ENCODE results near the gene FAM174A.

Gene FAM174A

GRCh38 chr5:100576217-100576751 is 41.1 kb downstream of the FAM174A start:
- DNase-seq (ENCODE audit: low read depth) = no peak

- no peak for DNase-seq (ENCODE audit: low read depth)
Observed at GRCh38 chr5:100577506-100577905, 42.3 kb downstream of the FAM174A start.

- no peak for DNase-seq (ENCODE audit: low read depth)
Observed at GRCh38 chr5:100584069-100584468, 48.9 kb downstream of the FAM174A start.

- no peak for DNase-seq (ENCODE audit: low read depth)
Observed at GRCh38 chr5:100584889-100585288, 49.7 kb downstream of the FAM174A start.

- DNase-seq (ENCODE audit: low read depth) = no peak
Observed at GRCh38 chr5:100590867-100591266, 55.7 kb downstream of the FAM174A start.

- peak; percentile 95 for DNase-seq (ENCODE audit: low read depth)
Observed at GRCh38 chr5:100595152-100595811, 60.1 kb downstream of the FAM174A start.

GRCh38 chr5:100595812-100596173 is 60.6 kb downstream of the FAM174A start:
- no peak for DNase-seq (ENCODE audit: low read depth)

GRCh38 chr5:100598446-100598845 is 63.3 kb downstream of the FAM174A start:
- DNase-seq (ENCODE audit: low read depth) = no peak

- DNase-seq (ENCODE audit: low read depth) = no peak
Observed at GRCh38 chr5:100600298-100600994, 65.3 kb downstream of the FAM174A start.

GRCh38 chr5:100603141-100603540 is 68.0 kb downstream of the FAM174A start:
- no peak for DNase-seq (ENCODE audit: low read depth)

GRCh38 chr5:100604021-100604420 is 68.8 kb downstream of the FAM174A start:
- peak; percentile 13 for DNase-seq (ENCODE audit: low read depth)

- no peak for DNase-seq (ENCODE audit: low read depth)
Observed at GRCh38 chr5:100609594-100609993, 74.4 kb downstream of the FAM174A start.

- no peak for DNase-seq (ENCODE audit: low read depth)
Observed at GRCh38 chr5:100614308-100614707, 79.1 kb downstream of the FAM174A start.

GRCh38 chr5:100615362-100615761 is 80.2 kb downstream of the FAM174A start:
- DNase-seq (ENCODE audit: low read depth) = no peak

- no peak for DNase-seq (ENCODE audit: low read depth)
Observed at GRCh38 chr5:100616291-100616690, 81.1 kb downstream of the FAM174A start.

GRCh38 chr5:100616981-100617380 is 81.8 kb downstream of the FAM174A start:
- no peak for DNase-seq (ENCODE audit: low read depth)

- DNase-seq (ENCODE audit: low read depth) = peak; percentile 35
Observed at GRCh38 chr5:100623719-100624118, 88.5 kb downstream of the FAM174A start.

GRCh38 chr5:100634937-100635534 is 99.9 kb downstream of the FAM174A start:
- DNase-seq (ENCODE audit: low read depth) = peak; percentile 15

Measured in stromal cell of bone marrow (primary cell).